Measurements from ENCODE around the gene ETDC.
"Not testable (repeated sequence)": the region's sequence is repeated elsewhere in the genome, so short reads cannot be mapped to it uniquely, and the experiment has no call there.

The ETDC gene

DNA sequence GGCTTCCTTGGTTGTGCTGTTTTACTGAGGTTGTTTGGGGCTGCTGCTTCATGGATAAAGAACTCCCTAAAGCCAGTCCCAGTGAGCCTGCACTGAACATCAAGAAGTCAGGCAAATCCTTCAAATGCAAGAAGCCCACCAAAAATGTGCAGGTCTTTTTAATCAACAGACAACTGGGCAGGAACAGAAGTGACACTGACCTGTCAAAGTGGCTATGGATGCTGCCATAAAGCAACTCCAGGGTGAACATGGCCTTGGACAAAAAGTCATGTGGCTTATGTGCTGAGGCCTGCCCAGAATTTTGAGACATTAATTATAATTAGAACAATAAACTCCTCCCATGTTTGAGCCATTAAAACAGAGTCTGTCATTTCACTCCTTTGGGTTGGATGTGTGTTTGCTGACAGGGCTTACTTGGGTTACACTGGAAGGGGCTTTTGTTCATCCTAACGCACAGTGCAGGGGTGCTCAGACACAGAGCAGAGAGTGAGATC lies at the start of gene ETDC:
Gene ETDC, plus strand, starts transcription at position 51 of the 494 bp plus-strand sequence. Its CDS starts 0 bp downstream, at position 51.
- DNase-seq = no peak

DNA sequence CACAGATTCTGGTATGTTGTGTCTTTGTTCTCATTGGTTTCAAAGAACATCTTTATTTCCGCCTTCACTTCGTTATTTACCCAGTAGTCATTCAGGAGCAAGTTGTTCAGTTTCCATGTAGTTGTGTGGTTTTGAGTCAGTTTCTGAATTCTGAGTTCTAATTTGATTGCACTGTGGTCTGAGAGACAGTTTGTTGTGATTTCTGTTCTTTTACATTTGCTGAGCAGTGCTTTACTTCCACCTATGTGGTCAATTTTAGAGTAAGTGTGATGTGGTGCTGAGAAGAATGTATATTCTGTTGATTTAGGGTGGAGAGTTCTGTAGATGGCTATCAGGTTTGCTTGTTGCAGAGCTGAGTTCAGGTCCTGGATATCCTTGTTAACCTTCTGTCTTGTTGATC lies 48.3 kb upstream of the ETDC start:
- not testable (repeated sequence) for DNase-seq

DNA sequence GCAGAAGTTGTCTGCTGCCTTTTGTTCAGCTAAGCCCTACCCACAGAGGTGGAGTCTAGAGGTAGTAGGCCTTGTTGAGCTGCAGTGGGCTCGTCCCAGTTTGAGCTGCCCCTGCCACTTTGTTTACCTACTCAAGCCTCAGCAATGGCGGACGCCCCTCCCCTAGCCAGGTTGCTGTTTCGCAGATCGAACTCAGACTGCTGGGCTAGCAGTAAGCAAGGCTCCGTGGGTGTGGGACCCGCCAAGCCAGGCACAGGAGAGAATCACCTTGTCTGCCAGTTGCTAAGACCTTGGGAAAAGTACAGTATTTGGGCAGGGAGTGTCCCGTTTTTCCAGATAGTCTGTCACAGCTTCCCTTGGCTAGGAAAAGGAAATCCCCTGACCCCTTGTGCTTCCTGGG lies 45.9 kb upstream of the ETDC start:
- DNase-seq = not testable (repeated sequence)

DNA sequence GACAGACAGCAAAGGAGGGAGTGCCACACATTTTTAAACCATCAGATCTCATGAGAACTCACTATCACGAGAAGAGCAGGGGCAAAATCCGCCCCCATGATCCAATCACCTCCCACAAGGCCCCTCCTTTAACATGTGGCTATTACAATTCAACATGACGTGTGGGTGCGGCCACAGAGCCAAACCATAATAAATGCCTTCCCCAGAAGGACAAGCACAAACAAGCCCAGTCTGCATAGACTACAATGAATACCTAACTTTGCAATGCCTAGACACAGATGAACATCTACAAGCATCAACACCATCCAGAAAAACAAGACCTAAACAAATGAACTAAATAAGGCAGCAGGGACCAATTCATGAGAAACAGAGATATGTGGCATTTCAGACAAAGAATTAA lies 45.1 kb upstream of the ETDC start:
- DNase-seq = no peak

DNA sequence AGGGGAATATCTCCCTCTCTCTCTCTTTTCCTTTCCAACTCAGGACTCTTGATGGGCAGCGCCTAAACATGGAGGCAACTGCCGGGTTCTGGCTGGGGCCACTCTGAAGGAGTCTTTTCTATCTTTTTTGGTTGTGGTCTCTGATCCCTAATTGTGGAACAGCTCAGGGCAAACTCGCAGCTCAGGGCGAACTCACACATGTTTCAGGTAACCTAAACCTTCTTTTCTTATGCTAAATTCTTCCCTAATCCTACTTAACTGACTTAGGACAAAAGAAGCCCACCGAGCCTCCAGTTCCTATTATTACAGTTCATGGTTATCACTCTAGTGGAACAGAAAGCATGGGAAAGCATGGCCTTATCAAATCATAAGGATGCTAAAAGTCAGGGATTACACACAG lies 36.1 kb upstream of the ETDC start:
- no peak for DNase-seq

DNA sequence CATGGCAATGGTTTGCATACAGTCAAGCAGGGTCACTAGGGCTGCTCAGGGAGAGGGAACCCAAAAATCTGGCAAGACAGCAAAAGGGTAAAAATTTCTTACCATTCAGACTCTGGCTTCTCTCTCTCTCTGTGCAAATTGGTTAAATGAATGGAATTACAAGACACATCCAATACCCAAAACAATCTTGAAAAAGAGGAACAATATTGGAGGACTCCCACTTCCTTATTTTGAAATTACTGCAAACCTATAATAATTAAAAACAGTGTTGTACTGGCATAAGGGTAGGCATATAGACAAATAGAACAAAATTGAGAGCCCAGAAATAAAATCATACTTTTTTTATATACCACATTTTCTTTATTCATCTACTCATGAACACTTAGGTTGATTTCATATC lies 33.3 kb upstream of the ETDC start:
- DNase-seq = no peak

DNA sequence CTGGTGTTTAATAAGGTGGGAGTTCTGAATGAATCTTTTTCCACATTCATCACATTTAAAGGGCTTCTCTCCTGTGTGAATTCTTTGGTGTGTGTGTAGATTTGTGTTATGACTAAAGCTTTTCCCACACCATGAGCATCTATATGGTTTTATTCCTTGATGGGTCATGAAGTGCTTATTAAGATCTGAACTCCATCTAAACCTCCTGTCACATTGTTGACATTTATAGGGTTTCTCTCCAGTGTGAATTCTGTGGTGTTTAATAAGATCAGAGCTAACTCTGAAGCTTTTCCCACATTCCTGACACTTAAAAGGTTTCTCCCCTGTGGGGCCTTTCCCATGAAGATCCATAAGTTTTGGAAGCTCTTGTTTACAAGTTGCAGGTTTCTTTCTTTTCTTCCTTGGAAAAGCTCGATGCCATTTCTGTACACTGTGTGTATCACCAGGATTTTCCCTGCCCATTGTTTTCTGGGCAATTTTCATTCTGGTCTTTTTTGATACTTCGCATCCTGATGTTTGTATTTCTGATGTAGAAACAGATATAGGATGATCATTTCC lies 21.9 kb upstream of the ETDC start:
- no peak for DNase-seq

DNA sequence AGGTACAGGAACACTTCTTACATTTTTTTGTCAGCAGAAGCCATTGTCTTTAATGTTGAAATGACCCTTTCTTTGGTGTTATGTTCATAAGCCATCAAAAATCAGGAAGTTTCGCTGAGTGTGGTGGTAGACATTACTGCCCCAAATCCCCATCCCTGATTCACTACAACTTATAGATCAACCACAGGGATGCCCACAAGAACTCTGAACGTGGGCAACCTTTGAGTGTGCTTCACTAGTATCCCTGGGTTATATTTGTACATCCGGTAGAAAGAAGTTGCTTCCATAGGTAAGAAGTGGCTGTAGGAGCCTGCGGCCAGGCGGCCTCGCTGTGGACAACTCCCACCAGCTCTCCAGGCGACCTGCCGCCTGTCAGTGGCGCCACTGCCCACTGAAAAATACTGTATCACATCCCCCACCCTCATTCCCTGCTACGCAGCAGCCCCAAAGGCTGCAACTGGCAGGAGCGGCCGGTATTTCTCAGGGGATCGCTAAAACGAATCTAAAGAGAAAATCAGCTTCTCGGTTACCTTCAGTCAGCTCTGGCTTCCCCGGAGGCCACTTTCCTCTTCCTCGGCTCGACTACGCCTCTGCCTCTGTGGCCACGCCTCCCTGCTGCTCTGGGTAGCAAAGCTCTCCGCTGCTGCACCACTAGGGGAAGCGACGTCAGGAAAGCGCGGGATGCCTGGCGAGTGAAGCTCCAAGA lies 13.9 kb upstream of the ETDC start:
- peak; percentile 21 to 60 (median 32) for DNase-seq

DNA sequence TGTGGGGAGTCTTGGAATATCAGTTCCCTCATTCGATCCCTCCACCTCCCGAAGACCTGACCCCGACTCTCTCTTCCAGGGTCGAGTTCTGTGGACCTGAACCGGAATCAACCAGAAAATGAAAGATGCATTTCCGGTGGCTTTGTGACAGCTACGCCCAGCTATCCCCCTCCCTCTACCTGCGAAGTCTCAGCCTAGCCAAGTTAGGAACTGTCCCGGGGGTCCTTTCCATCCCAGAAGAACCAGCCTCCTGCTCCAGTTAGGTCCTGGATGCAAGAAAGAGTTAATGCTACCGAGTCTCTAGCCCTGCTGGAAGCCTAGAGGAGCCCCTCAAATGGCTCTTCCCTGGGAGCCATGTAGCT lies 13.4 kb upstream of the ETDC start:
- DNase-seq = no peak

DNA sequence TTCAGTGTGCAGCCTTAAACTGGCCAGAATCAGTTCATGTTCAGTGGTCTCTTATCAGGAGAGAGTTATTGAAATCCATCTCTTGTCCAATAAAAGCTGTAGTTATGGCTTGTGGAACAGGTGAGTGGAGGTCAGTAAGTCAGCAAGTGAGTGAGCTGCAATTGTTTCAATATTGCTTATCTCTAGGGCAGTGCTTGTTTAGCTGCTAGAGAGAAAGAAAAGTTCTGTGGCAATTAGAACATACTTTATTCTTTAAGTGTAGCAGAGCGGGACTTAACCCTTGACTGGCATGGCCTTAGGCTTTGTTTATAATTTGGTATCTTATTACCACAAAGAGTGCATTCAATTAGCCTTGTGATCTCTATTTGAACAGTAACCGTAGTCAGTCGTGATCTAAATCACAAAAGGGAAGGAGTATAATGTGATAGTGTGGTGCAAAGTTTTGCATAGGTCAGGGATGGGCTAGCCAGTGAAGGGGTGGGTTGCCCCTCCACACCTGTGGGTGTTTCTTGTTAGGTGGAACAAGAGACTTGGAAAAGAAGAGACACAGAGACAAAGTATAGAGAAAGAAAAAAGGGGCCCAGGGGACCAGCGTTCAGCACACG lies 6.9 kb upstream of the ETDC start:
- no peak for DNase-seq

DNA sequence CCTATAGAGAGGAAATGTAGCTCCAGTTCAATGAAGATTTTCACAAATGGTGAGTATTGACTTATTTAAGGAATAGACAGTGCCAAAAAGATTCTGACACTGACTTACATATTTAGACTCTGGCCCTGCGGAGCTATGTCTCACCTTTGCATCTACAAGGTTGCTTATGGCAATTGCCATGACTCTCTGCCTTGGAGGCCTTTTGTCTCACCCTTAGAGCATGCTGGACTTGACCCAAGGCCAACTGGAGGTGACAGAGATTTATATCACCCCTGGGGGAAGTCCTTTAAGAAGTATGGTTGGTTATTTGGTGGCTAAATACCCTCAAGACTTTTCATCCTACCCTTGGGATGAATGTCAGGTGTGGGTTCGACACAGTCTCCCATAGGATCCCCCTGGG lies 4.5 kb upstream of the ETDC start:
- no peak for DNase-seq

DNA sequence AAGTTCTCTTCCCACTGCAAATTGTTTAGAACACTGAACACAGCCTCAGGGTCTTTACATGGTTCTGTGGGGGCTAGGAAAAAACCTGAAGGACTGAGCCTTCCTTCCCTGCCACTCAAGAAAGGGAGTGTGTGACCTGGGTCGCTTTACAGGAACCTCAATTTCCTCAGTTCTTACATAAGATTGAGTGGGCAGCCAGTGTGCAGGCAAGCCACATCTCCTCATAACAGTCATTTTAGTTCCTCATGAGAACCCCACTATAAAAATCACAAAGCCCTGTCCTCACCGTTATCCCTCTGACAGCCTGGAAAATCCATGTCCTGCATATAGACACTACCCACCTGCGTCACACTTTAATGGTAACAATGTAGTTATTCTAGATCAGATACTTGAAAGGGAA lies 2.1 kb upstream of the ETDC start:
- no peak for DNase-seq

DNA sequence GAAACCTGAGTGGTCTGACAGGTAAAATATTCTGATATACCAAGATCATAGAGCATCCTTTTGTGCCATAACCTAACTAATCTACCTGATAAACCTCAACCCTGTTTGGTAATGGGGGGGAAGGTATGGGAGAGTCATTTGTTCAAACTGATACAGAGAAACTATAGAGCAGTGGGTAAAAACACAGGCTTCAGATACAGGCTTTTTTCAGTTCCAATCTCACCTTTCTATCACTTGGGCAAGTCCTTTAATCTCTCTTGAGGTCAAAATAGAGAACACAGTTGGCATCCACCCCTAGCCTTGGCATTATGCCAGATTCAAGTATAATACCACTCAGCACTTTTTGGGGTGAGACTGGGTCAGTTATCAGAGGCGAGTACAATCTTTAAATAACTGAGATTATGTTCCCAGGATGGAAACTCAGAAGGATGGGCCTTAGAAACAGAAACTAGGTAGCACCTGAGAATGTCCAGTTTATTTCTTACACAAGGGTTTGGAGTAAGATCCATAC lies 880 bp upstream of the ETDC start:
- DNase-seq = peak in 1 of 6 experiments; percentile 1

DNA sequence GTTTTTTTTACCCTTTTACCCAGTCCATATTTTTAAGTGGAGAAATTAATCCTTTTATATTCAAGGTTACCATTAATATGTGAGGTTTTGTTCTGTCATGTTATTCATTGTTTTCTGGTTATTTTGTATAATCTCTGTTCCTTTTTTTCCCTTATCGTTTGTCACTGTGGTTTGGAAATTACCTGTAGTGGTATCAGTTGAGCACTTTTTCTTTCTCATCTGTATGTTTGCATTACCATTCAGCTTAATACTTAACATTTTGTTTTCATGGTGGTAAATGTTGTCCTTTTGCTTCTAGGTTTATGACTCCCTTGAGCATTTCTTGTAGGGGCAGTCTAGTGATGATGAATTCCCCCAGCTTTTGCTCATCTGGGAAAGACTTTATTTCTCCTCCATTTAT lies 6.6 kb downstream of the ETDC start:
- DNase-seq = no peak

DNA sequence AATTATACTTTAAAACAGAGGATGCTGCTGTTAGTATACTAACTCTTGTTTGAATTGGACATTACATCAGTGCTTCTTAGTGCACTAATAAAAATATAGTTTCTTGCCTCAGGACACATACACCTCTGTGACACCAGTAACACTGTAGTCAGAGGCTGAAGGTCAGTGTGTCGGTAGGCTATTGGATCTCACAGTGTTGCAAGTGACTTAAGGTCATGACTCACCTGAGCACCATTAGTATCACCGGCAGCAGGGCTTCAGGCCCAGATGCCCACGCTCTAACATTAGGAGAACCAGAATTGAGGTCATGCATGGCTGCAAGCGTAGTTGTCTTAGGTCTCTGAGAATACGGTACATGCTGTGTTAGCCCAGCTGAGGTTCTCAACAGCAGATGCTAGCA lies 15.2 kb downstream of the ETDC start:
- DNase-seq = no peak

DNA sequence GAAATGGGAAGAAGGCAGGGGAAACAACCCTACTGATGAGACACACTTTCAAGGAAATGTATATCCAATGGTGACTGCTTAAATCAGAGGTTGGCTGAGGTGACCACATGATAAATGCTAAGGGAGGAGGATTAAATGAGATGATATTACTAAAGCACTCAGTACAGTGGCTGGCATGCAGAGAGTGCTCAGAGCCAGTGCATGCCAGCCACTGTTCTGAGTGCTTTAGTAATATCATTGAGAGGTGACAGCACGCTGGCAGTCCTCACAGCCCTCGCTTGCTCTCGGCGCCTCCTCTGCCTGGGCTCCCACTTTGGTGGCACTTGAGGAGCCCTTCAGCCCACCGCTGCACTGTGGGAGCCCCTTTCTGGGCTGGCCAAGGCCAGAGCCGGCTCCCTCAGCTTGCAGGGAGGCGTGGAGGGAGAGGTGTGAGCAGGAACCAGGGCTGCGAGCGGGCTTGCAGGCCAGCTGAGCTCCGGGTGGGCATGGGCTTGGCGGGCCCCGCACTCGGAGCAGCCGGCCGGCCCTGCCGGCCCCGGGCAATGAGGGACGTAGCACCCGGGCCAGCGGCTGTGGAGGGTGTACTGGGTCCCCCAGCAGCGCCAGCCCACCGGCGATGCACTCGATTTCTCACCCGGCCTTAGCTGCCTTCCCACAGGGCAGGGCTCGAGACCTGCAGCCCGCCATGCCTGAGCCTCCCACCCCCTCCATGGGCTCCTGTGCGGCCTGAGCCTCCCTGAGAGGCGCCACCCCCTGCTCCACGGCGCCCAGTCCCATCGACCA lies 15.9 kb downstream of the ETDC start:
- not testable (repeated sequence) for DNase-seq

DNA sequence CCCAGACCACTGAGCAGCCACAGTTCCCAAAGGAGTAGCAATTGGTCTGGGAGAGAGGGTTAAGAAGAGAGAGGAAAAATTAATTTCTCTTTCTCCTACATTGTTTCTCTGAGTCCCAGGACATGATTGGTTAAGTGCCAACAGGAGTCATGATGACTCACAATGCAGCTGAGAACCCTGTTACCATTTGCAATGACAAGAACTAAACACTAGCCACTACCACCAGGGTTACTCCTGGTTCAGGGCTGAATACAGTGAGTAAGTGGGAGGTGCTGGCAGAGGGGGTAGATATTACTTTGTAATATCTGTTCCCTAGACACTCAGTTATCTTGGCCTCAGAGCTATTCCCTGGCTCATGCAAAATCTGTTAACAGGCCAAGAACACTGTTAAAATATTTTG lies 18.0 kb downstream of the ETDC start:
- no peak for DNase-seq

DNA sequence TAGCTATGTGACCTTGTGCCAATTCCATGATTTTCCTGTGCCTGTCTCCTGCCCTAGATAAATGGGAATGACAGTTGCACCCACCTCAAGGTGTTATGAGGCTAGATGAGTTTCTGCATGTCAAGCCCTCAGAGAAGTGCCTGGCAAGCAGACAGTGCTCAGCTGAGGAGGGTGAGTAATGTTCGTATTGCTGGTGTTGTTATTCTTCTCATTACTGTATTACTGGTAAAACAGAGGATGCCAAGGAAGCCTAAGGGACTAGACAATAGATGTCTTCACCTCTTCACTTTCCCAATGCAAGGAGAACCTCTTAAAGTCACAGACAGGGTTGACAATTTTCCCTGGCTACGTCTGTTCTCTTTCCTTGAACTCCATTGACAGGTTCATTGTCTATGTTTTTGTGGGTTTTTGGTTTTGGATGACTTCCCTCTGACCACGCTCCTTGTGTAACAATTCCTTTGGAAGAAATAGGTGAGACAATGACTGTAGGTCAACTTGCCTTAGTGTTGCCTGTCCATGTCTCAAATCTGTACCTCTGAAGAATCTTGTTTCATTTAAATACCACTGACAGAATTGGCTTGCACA lies 19.2 kb downstream of the ETDC start:
- DNase-seq = no peak

DNA sequence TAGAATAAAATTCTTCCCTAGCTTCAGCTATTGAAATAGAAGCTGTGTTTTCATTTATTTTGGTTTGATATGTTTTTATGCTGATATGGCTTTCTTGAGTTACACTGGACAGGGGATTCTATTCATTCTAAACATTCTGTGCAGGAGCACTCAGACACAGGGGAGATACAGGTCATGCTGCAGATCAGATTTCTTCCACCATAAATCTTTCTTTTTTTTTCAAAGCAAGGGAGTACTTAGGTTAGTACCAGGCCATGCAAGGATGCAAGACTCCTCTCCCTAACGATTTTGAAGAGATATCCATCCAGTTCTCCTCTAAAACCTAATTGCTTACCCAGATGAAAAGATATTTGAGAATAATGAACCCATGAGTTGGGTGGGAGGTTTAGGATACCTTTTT lies 21.4 kb downstream of the ETDC start:
- no peak for DNase-seq

DNA sequence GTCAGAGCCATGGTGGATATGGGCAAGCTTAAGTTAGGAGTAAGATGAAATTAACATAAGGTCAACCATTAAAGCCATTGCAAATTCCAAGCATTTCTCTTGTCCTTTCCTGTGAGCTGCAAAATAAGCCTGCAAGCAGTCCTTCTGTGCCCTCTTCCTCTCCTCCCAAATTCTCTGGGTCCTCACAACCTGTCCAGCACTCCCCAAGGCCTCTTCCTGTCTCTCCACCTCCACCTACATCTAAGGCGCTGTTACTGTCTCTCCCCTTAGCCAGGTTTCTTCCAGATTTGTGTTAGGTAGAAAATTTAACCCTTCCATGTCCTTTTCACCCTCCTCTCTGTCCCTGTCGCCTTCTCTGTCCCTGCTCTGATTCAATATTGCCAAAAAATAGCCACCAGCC lies 22.2 kb downstream of the ETDC start:
- DNase-seq = no peak

DNA sequence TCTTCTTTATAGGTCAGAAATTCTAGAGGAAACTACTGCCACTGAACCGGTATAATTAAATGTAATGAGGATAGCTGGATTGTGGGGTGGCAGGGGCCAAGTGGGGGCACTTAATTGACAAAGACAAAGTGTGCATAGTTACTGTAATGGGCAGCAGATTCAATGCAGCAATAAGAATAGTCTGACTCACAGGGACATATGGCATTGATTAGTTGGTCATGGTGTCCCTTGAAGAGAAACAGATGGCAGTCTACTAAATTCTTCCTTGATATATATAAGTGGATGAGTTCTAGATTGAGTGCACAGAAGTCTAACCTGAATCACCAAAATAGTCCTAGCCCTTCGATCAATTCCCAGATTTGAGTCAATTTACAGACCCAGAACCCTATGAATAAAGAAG lies 31.6 kb downstream of the ETDC start:
- DNase-seq = no peak

DNA sequence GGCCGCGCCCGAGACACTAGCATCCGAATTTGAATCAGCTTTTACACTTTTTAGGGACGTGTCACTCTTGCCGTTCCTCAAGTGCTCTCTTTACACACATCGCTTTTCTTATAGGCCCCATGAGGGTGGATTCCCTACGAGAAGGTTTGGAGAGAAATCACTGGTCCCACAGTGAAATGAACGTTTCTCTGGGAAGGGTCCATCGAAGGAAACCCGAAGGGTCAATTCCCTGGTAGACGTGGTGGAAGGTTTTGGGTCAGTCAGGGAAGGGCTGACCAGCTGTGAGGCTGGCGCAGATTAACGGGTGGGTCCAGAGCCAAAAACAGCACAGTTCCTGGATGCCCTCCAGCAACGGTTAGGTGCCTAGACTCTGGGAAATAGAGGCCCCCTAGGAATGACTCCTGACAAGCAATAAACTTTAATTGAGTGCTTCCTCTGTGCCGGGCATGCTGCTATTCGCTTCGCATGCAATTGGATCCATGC lies 35.9 kb downstream of the ETDC start:
- no peak for DNase-seq

DNA sequence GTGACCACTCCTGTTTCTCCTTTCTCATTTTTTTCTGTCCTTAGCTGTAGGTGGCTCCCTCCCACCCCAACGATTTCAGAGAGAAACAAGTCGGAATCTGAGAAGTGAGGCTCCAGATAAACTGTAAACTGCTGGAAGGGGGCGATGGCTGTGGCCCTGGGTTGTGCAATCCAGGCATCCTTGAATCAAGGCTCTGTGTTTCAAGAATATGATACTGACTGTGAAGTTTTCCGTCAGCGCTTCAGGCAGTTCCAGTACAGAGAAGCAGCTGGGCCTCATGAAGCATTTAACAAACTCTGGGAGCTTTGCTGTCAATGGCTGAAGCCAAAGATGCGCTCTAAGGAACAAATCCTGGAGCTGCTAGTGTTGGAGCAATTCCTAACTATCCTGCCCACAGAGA lies 37.7 kb downstream of the ETDC start:
- DNase-seq = no peak

Measured in stimulated activated naive CD4-positive, alpha-beta T cell (primary cell).